Stimulated activated CD4-positive, alpha-beta T cell treated with anti-CD3 and anti-CD28 coated beads, Interleukin-1b, Interleukin-23, amount 100 ng/mL, for 24 hours (primary cell): Measurements from ENCODE around the gene MPZ.
A peak's percentile ranks its signal among the peaks of the same experiment; 100 is the strongest.

Experiments
- DNase-seq, 4 experiments: peaks; one replicate each; pipeline ENCODE4 v3.0.0-alpha.2; 2020; ENCODE audit warnings: low read depth in 4 of 4, low spot score in 1 of 4

Gene MPZ

GRCh38 chr1:161300478-161300877 is 9.3 kb downstream of the MPZ start:
- no peak for DNase-seq

- DNase-seq = no peak
These were observed 10.4 kb downstream of the MPZ start for GRCh38 chr1:161299347-161299746.

GRCh38 chr1:161298116-161298515 is 11.7 kb downstream of the MPZ start:
- no peak for DNase-seq

- no peak for DNase-seq
These were observed 12.4 kb downstream of the MPZ start for GRCh38 chr1:161297415-161297814.

GRCh38 chr1:161290779-161291178 is 19.0 kb downstream of the MPZ start:
- DNase-seq = no peak

GRCh38 chr1:161287482-161288054 is 22.2 kb downstream of the MPZ start:
- DNase-seq = no peak

GRCh38 chr1:161285521-161285920 is 24.2 kb downstream of the MPZ start:
- no peak for DNase-seq

GRCh38 chr1:161285113-161285512 is 24.7 kb downstream of the MPZ start:
- no peak for DNase-seq

- DNase-seq = no peak
These were observed 26.8 kb downstream of the MPZ start for GRCh38 chr1:161282991-161283390.

GRCh38 chr1:161274874-161275273 is 34.9 kb downstream of the MPZ start:
- DNase-seq = no peak

GRCh38 chr1:161273402-161273801 is 36.4 kb downstream of the MPZ start:
- DNase-seq = no peak

- no peak for DNase-seq
These were observed 42.4 kb downstream of the MPZ start for GRCh38 chr1:161267321-161267720.

- no peak for DNase-seq
These were observed 42.9 kb downstream of the MPZ start for GRCh38 chr1:161266836-161267235.

GRCh38 chr1:161266202-161266601 is 43.6 kb downstream of the MPZ start:
- no peak for DNase-seq

GRCh38 chr1:161265305-161265704 is 44.5 kb downstream of the MPZ start:
- DNase-seq = no peak

GRCh38 chr1:161261261-161262235 is 48.2 kb downstream of the MPZ start:
- DNase-seq = no peak

- DNase-seq = no peak
These were observed 49.1 kb downstream of the MPZ start for GRCh38 chr1:161260376-161261260.

- DNase-seq = no peak
These were observed 50.0 kb downstream of the MPZ start for GRCh38 chr1:161259765-161260164.

- no peak for DNase-seq
These were observed 50.4 kb downstream of the MPZ start for GRCh38 chr1:161259345-161259702.

GRCh38 chr1:161258439-161259344 is 51.1 kb downstream of the MPZ start, which contains the start of gene PCP4L1:
TSS of gene PCP4L1 (plus strand) at chr1:161258745. CDS start at chr1:161258975, 230 bp downstream.
- DNase-seq = peak in 3 of 4 experiments; percentile 4 to 31 (median 21)
